Measurements from ENCODE around the gene COQ9.

COQ9 gene

DNA sequence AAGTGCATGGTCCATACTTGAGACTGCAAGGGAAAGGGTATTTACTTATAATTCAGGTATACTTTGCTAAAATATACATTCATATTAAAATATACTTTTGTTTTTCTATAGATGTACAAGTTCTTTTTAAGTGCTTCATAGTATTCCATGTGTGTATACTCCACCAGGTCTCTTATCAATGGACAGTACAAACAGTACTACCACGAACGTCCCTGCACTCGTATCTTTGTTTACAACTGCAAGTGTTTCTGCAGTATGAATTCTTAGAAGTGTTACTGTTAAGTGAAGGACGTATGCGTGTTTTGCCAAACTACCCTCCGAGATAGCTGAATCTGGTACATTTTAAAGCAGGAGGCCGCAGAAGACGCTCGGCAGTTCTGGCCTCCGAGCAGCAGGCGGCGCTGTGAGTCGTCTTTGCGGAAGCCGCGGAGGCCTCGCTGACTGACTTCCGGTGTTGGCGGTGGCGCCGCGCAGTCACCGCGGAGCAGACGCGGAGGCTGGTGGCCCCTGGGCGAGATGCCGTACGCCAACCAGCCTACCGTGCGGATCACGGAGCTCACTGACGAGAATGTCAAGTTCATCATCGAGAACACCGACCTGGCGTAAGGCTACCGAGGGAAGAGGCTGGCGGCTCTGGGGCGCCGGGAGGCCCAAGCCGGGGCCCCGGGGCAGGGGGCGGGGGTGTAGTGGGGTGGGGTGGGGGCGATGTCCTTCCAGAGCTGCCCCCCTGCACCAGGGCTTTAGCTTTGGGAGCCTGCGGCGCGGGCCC lies 15.1 kb downstream of the COQ9 start, which contains the start of gene POLR2C (continued):
- TF ChIP-seq, protein P1, sequence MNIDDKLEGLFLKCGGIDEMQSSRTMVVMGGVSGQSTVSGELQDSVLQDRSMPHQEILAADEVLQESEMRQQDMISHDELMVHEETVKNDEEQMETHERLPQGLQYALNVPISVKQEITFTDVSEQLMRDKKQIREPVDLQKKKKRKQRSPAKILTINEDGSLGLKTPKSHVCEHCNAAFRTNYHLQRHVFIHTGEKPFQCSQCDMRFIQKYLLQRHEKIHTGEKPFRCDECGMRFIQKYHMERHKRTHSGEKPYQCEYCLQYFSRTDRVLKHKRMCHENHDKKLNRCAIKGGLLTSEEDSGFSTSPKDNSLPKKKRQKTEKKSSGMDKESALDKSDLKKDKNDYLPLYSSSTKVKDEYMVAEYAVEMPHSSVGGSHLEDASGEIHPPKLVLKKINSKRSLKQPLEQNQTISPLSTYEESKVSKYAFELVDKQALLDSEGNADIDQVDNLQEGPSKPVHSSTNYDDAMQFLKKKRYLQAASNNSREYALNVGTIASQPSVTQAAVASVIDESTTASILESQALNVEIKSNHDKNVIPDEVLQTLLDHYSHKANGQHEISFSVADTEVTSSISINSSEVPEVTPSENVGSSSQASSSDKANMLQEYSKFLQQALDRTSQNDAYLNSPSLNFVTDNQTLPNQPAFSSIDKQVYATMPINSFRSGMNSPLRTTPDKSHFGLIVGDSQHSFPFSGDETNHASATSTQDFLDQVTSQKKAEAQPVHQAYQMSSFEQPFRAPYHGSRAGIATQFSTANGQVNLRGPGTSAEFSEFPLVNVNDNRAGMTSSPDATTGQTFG (tag by site-specific recombination; IDR thresholded peaks at IDR 0.05; ENCODE audit: borderline replicate concordance), result no peak
- TF ChIP-seq ZNF132 (tag by site-specific recombination; IDR thresholded peaks at IDR 0.05; ENCODE audit: borderline replicate concordance), result no peak
- TF ChIP-seq SP7 (tag by site-specific recombination; IDR thresholded peaks at IDR 0.05), result peak; percentile 68
- TF ChIP-seq, protein P2, sequence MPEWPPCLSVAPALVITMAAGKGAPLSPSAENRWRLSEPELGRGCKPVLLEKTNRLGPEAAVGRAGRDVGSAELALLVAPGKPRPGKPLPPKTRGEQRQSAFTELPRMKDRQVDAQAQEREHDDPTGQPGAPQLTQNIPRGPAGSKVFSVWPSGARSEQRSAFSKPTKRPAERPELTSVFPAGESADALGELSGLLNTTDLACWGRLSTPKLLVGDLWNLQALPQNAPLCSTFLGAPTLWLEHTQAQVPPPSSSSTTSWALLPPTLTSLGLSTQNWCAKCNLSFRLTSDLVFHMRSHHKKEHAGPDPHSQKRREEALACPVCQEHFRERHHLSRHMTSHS (tag by site-specific recombination; IDR thresholded peaks at IDR 0.05), result no peak
- TF ChIP-seq ZNF776 (tag by site-specific recombination; IDR thresholded peaks at IDR 0.05; ENCODE audit: borderline replicate concordance), result no peak
- TF ChIP-seq ZNF366 (tag by site-specific recombination; conservative IDR thresholded peaks at IDR 0.05), result no peak
- TF ChIP-seq YY1 (tag by site-specific recombination; IDR thresholded peaks at IDR 0.05), result peak; percentile 27; the same call in 1 of the 2 replicates
- TF ChIP-seq KLF10 (tag by site-specific recombination; IDR thresholded peaks at IDR 0.05), result no peak
- TF ChIP-seq, protein P3, sequence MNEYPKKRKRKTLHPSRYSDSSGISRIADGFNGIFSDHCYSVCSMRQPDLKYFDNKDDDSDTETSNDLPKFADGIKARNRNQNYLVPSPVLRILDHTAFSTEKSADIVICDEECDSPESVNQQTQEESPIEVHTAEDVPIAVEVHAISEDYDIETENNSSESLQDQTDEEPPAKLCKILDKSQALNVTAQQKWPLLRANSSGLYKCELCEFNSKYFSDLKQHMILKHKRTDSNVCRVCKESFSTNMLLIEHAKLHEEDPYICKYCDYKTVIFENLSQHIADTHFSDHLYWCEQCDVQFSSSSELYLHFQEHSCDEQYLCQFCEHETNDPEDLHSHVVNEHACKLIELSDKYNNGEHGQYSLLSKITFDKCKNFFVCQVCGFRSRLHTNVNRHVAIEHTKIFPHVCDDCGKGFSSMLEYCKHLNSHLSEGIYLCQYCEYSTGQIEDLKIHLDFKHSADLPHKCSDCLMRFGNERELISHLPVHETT (tag by site-specific recombination; IDR thresholded peaks at IDR 0.05), result no peak
- TF ChIP-seq, protein P4, sequence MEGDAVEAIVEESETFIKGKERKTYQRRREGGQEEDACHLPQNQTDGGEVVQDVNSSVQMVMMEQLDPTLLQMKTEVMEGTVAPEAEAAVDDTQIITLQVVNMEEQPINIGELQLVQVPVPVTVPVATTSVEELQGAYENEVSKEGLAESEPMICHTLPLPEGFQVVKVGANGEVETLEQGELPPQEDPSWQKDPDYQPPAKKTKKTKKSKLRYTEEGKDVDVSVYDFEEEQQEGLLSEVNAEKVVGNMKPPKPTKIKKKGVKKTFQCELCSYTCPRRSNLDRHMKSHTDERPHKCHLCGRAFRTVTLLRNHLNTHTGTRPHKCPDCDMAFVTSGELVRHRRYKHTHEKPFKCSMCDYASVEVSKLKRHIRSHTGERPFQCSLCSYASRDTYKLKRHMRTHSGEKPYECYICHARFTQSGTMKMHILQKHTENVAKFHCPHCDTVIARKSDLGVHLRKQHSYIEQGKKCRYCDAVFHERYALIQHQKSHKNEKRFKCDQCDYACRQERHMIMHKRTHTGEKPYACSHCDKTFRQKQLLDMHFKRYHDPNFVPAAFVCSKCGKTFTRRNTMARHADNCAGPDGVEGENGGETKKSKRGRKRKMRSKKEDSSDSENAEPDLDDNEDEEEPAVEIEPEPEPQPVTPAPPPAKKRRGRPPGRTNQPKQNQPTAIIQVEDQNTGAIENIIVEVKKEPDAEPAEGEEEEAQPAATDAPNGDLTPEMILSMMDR (tag by site-specific recombination; IDR thresholded peaks at IDR 0.05), result peak; percentile 97
- TF ChIP-seq, protein P5, sequence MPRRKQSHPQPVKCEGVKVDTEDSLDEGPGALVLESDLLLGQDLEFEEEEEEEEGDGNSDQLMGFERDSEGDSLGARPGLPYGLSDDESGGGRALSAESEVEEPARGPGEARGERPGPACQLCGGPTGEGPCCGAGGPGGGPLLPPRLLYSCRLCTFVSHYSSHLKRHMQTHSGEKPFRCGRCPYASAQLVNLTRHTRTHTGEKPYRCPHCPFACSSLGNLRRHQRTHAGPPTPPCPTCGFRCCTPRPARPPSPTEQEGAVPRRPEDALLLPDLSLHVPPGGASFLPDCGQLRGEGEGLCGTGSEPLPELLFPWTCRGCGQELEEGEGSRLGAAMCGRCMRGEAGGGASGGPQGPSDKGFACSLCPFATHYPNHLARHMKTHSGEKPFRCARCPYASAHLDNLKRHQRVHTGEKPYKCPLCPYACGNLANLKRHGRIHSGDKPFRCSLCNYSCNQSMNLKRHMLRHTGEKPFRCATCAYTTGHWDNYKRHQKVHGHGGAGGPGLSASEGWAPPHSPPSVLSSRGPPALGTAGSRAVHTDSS (tag by site-specific recombination; IDR thresholded peaks at IDR 0.05), result no peak
- TF ChIP-seq ZNF175 (tag by site-specific recombination; IDR thresholded peaks at IDR 0.05), result no peak
- TF ChIP-seq ZSCAN30 (tag by site-specific recombination; IDR thresholded peaks at IDR 0.05), result peak; percentile 69
- no peak for TF ChIP-seq ZNF626 (tag by site-specific recombination; IDR thresholded peaks at IDR 0.05)
- TF ChIP-seq ZNF544 (tag by site-specific recombination; IDR thresholded peaks at IDR 0.05), result no peak
- no peak for TF ChIP-seq SALL2 (tag by site-specific recombination; IDR thresholded peaks at IDR 0.05; ENCODE audit: borderline replicate concordance)
- TF ChIP-seq, protein P6, sequence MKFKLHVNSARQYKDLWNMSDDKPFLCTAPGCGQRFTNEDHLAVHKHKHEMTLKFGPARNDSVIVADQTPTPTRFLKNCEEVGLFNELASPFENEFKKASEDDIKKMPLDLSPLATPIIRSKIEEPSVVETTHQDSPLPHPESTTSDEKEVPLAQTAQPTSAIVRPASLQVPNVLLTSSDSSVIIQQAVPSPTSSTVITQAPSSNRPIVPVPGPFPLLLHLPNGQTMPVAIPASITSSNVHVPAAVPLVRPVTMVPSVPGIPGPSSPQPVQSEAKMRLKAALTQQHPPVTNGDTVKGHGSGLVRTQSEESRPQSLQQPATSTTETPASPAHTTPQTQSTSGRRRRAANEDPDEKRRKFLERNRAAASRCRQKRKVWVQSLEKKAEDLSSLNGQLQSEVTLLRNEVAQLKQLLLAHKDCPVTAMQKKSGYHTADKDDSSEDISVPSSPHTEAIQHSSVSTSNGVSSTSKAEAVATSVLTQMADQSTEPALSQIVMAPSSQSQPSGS (tag by site-specific recombination; IDR thresholded peaks at IDR 0.05; ENCODE audit: low read depth), result no peak
- TF ChIP-seq GLI2 (tag by site-specific recombination; IDR thresholded peaks at IDR 0.05; ENCODE audit: borderline replicate concordance, low read depth), result no peak
- TF ChIP-seq OSR2 (tag by site-specific recombination; IDR thresholded peaks at IDR 0.05), result no peak
- TF ChIP-seq ZNF747 (tag by site-specific recombination; IDR thresholded peaks at IDR 0.05), result no peak
- no peak for TF ChIP-seq ZNF610 (tag by site-specific recombination; IDR thresholded peaks at IDR 0.05; ENCODE audit: borderline replicate concordance)
- TF ChIP-seq ZNF623 (tag by site-specific recombination; IDR thresholded peaks at IDR 0.05), result 0 out of 2 replicates have a peak, but pooled peaks have one; percentile 19
- peak; percentile 34; the same call in 1 of the 2 replicates for TF ChIP-seq KLF8 (tag by site-specific recombination; IDR thresholded peaks at IDR 0.05)
- no peak for TF ChIP-seq ZNF114 (tag by site-specific recombination; IDR thresholded peaks at IDR 0.05)
- no peak for TF ChIP-seq ZNF202 (tag by site-specific recombination; IDR thresholded peaks at IDR 0.05; ENCODE audit: borderline replicate concordance)
- peak; percentile 88 for TF ChIP-seq ZXDB (tag by site-specific recombination; IDR thresholded peaks at IDR 0.05)
- TF ChIP-seq, protein P7, sequence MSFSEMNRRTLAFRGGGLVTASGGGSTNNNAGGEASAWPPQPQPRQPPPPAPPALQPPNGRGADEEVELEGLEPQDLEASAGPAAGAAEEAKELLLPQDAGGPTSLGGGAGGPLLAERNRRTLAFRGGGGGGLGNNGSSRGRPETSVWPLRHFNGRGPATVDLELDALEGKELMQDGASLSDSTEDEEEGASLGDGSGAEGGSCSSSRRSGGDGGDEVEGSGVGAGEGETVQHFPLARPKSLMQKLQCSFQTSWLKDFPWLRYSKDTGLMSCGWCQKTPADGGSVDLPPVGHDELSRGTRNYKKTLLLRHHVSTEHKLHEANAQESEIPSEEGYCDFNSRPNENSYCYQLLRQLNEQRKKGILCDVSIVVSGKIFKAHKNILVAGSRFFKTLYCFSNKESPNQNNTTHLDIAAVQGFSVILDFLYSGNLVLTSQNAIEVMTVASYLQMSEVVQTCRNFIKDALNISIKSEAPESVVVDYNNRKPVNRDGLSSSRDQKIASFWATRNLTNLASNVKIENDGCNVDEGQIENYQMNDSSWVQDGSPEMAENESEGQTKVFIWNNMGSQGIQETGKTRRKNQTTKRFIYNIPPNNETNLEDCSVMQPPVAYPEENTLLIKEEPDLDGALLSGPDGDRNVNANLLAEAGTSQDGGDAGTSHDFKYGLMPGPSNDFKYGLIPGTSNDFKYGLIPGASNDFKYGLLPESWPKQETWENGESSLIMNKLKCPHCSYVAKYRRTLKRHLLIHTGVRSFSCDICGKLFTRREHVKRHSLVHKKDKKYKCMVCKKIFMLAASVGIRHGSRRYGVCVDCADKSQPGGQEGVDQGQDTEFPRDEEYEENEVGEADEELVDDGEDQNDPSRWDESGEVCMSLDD (tag by site-specific recombination; IDR thresholded peaks at IDR 0.05), result no peak
